ENCODE results near the gene ARHGDIG.

DNA sequence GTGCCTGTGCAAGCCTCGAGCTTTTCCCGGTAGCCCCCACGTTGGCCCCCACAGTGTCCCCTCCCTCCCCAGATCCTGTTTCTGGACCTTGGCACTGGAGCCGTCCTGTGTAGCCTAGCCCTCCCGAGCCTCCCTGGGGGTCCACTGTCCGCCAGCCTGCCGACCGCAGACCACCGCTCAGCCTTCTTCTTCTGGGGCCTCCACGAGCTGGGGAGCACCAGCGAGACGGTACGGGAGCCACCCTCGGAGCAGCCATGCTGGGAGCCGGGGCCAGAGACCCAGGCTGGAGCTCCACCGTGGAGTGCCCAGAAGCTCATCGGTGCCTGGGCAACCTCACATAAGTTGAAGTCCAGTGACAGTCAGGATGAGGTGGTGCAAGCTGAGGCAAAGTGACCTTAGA is 16.4 kb upstream of the ARHGDIG start:
- TF ChIP-seq, protein P1, sequence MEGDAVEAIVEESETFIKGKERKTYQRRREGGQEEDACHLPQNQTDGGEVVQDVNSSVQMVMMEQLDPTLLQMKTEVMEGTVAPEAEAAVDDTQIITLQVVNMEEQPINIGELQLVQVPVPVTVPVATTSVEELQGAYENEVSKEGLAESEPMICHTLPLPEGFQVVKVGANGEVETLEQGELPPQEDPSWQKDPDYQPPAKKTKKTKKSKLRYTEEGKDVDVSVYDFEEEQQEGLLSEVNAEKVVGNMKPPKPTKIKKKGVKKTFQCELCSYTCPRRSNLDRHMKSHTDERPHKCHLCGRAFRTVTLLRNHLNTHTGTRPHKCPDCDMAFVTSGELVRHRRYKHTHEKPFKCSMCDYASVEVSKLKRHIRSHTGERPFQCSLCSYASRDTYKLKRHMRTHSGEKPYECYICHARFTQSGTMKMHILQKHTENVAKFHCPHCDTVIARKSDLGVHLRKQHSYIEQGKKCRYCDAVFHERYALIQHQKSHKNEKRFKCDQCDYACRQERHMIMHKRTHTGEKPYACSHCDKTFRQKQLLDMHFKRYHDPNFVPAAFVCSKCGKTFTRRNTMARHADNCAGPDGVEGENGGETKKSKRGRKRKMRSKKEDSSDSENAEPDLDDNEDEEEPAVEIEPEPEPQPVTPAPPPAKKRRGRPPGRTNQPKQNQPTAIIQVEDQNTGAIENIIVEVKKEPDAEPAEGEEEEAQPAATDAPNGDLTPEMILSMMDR (conservative IDR thresholded peaks at IDR 0.05 in 1 of 2, IDR thresholded peaks at IDR 0.05 in 1 of 2; ENCODE audit: extremely low read depth in 1 of 2, insufficient read depth in 1 of 2, low read depth in 1 of 2, low read length in 2 of 2), result no peak
- TF ChIP-seq EZH2 (IDR thresholded peaks at IDR 0.05; ENCODE audit: borderline replicate concordance, low read length), result no peak

Data from mammary epithelial cell (primary cell).